ENCODE data around the gene PRIMPOL. TPM values are rescaled to one million over a fixed set of nuclear protein-coding genes. Genes with fewer than 3 reads are reported as not detected.

Gene PRIMPOL
- total and polyA plus RNA-seq, 9 of the 15 experiments (the other 6 are each of a cell fraction or from before 2014, with no cell fraction given): 11.0 to 32.0 (median 16.1) TPM

DNA sequence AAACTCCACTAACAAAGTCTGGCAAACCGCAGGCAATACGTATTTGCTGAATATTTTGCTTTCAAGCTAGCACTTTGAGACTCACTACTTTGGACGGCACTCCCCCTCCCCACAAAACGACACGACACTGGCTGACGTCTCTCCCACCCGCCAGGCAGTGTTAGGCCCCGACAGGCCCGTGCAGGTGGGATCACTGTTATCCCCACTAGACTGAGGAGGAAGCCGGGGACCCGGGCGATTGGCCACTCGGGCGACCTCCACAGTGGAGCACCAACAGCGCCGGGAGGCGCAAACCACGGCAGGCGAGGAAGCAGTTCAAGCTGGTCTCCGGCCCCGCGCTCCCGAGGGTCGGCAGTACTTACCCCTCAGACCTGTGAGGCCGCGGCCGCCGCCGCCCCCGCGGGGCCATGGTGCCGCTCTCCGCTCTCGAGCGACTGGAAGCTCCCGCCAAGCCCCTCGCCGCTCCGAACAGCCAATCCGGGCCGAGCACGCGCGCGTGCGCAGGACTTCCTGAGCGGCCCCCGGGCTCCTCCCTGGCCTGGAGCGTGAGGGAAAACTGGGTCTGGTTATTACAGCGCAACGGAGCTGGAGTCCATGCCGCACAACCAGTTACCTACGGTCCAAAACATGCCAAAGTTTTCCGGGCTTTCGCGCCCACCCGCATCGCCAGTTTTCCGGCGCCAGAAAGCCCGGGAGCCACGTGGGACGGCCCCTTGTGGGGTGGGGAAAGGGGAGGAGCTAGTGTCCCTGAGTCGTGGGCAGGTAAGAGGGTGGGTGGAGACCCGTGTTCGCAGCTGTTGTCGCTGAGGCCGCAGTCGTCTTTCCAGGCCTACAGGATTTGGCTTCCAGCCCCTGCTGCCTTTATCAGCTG is 84.4 kb downstream of the PRIMPOL start, which contains the start of gene CENPU (continued):
- TF ChIP-seq ZBTB34 (CRISPR knock-in tag; IDR thresholded peaks at IDR 0.05): no peak
- peak; percentile 95 for TF ChIP-seq CBX1 (IDR thresholded peaks at IDR 0.05; ENCODE audit: low read depth)
- peak in 1 of 2 experiments; percentile 16; a peak in 1 of 4 replicates for TF ChIP-seq ZNF639 (CRISPR knock-in tag; conservative IDR thresholded peaks at IDR 0.05 in 1 of 2, IDR thresholded peaks at IDR 0.05 in 1 of 2)
- TF ChIP-seq MLLT1 (IDR thresholded peaks at IDR 0.05): no peak
- no peak for TF ChIP-seq OTX1 (CRISPR knock-in tag; IDR thresholded peaks at IDR 0.05)
- no peak for TF ChIP-seq KLF16 (IDR thresholded peaks at IDR 0.05)
- no peak for TF ChIP-seq BACH1 (tag; IDR thresholded peaks at IDR 0.05)
- TF ChIP-seq, protein P1, sequence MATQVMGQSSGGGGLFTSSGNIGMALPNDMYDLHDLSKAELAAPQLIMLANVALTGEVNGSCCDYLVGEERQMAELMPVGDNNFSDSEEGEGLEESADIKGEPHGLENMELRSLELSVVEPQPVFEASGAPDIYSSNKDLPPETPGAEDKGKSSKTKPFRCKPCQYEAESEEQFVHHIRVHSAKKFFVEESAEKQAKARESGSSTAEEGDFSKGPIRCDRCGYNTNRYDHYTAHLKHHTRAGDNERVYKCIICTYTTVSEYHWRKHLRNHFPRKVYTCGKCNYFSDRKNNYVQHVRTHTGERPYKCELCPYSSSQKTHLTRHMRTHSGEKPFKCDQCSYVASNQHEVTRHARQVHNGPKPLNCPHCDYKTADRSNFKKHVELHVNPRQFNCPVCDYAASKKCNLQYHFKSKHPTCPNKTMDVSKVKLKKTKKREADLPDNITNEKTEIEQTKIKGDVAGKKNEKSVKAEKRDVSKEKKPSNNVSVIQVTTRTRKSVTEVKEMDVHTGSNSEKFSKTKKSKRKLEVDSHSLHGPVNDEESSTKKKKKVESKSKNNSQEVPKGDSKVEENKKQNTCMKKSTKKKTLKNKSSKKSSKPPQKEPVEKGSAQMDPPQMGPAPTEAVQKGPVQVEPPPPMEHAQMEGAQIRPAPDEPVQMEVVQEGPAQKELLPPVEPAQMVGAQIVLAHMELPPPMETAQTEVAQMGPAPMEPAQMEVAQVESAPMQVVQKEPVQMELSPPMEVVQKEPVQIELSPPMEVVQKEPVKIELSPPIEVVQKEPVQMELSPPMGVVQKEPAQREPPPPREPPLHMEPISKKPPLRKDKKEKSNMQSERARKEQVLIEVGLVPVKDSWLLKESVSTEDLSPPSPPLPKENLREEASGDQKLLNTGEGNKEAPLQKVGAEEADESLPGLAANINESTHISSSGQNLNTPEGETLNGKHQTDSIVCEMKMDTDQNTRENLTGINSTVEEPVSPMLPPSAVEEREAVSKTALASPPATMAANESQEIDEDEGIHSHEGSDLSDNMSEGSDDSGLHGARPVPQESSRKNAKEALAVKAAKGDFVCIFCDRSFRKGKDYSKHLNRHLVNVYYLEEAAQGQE (IDR thresholded peaks at IDR 0.05; ENCODE audit: borderline replicate concordance): peak; percentile 45; the same call in 1 of the 2 replicates
- TF ChIP-seq, protein P1 (CRISPR knock-in tag; IDR thresholded peaks at IDR 0.05; ENCODE audit: low read depth): 0 out of 2 replicates have a peak, but pooled peaks have one; percentile 57
- TF ChIP-seq ZNF140 (CRISPR knock-in tag; IDR thresholded peaks at IDR 0.05): no peak
- TF ChIP-seq SUPT5H (IDR thresholded peaks at IDR 0.05): peak; percentile 93
- no peak for TF ChIP-seq ZNF77 (CRISPR knock-in tag; IDR thresholded peaks at IDR 0.05)
- TF ChIP-seq SRSF9 (IDR thresholded peaks at IDR 0.05; ENCODE audit: borderline replicate concordance, low read depth, low read length): no peak
- peak; percentile 47; the same call in 1 of the 2 replicates for TF ChIP-seq SMAD3 (CRISPR knock-in tag; conservative IDR thresholded peaks at IDR 0.05)
- TF ChIP-seq SMAD2 (IDR thresholded peaks at IDR 0.05; ENCODE audit: low read depth, low read length): no peak

Measured in K562 (cell line).